Superior temporal gyrus (tissue), 1 donor: Measurements from ENCODE around the gene ATP6V0A4.
"Not testable (repeated sequence)": the region's sequence is repeated elsewhere in the genome, so short reads cannot be mapped to it uniquely, and the experiment has no call there.

Experiments used
- DNase-seq: peaks from one replicate; pipeline ENCODE4 v3.0.0-alpha.2; 2016; ENCODE audit errors: extremely low spot score

Gene ATP6V0A4

GRCh38 chr7:138700857-138701536 lies 97.0 kb downstream of the ATP6V0A4 start, which contains the start of gene SVOPL:
Gene SVOPL (minus strand): TSS chr7:138701362. CDS start chr7:138679045, 22,317 bp downstream.
- no peak for DNase-seq

GRCh38 chr7:138699661-138700060 lies 98.3 kb downstream of the ATP6V0A4 start:
- DNase-seq = no peak

GRCh38 chr7:138698281-138698680 lies 99.7 kb downstream of the ATP6V0A4 start:
- DNase-seq = no peak

GRCh38 chr7:138697535-138698182 lies 100.3 kb downstream of the ATP6V0A4 start:
- DNase-seq = no peak

- DNase-seq = not testable (repeated sequence)
Measured at GRCh38 chr7:138695776-138696175, 102.2 kb downstream of the ATP6V0A4 start.

- DNase-seq = no peak
Measured at GRCh38 chr7:138695106-138695505, 102.9 kb downstream of the ATP6V0A4 start.

- no peak for DNase-seq
Measured at GRCh38 chr7:138691178-138691577, 106.8 kb downstream of the ATP6V0A4 start.

GRCh38 chr7:138690495-138690894 lies 107.5 kb downstream of the ATP6V0A4 start:
- no peak for DNase-seq

- DNase-seq = not testable (repeated sequence)
Measured at GRCh38 chr7:138688037-138688436, 110.0 kb downstream of the ATP6V0A4 start.

- no peak for DNase-seq
Measured at GRCh38 chr7:138684340-138684739, 113.7 kb downstream of the ATP6V0A4 start.

GRCh38 chr7:138679793-138680192 lies 118.2 kb downstream of the ATP6V0A4 start:
- no peak for DNase-seq

- DNase-seq = no peak
Measured at GRCh38 chr7:138670594-138670993, 127.4 kb downstream of the ATP6V0A4 start.

- DNase-seq = no peak
Measured at GRCh38 chr7:138669364-138669763, 128.6 kb downstream of the ATP6V0A4 start.

GRCh38 chr7:138668946-138669345 lies 129.1 kb downstream of the ATP6V0A4 start:
- no peak for DNase-seq

- no peak for DNase-seq
Measured at GRCh38 chr7:138668229-138668596, 129.8 kb downstream of the ATP6V0A4 start.

- no peak for DNase-seq
Measured at GRCh38 chr7:138667535-138668228, 130.3 kb downstream of the ATP6V0A4 start.

- DNase-seq = peak; percentile 23
Measured at GRCh38 chr7:138666385-138666784, 131.6 kb downstream of the ATP6V0A4 start.

- DNase-seq = peak; percentile 77
Measured at GRCh38 chr7:138665669-138666140, 132.3 kb downstream of the ATP6V0A4 start.

GRCh38 chr7:138665249-138665648 lies 132.7 kb downstream of the ATP6V0A4 start:
- peak; percentile 17 for DNase-seq

GRCh38 chr7:138663725-138664710 lies 134.0 kb downstream of the ATP6V0A4 start:
- peak; percentile 39 for DNase-seq

GRCh38 chr7:138662991-138663320 lies 135.0 kb downstream of the ATP6V0A4 start:
- DNase-seq = no peak
